Measurements from ENCODE around the gene ERC1. TPM values are rescaled to one million over a fixed set of nuclear protein-coding genes. Genes with fewer than 3 reads are reported as not detected.
A peak's percentile ranks its signal among the peaks of the same experiment; 100 is the strongest.
"Not testable (repeated sequence)": the region's sequence is repeated elsewhere in the genome, so short reads cannot be mapped to it uniquely, and the experiment has no call there.

Gene ERC1
- polyA plus RNA-seq, 4 donors: 35.3 to 43.4 (median 37.5) TPM

GRCh38 chr12:1069846-1070245 lies 78.8 kb downstream of the ERC1 start:
- no peak for DNase-seq (ENCODE audit: low read depth in 4 of 4, low spot score in 2 of 4)

GRCh38 chr12:1071182-1071581 lies 80.2 kb downstream of the ERC1 start:
- no peak for DNase-seq (ENCODE audit: low read depth in 4 of 4, low spot score in 2 of 4)

GRCh38 chr12:1073652-1074051 lies 82.6 kb downstream of the ERC1 start:
- DNase-seq (ENCODE audit: low read depth in 4 of 4, low spot score in 2 of 4): no peak

GRCh38 chr12:1077036-1077803 lies 86.2 kb downstream of the ERC1 start:
- no peak for DNase-seq (ENCODE audit: low read depth in 4 of 4, low spot score in 2 of 4)

- DNase-seq (ENCODE audit: low read depth in 4 of 4, low spot score in 2 of 4): no peak
Observed at GRCh38 chr12:1078002-1078401, 87.0 kb downstream of the ERC1 start.

- DNase-seq (ENCODE audit: low read depth in 4 of 4, low spot score in 2 of 4): no peak
Observed at GRCh38 chr12:1080520-1081223, 89.6 kb downstream of the ERC1 start.

GRCh38 chr12:1083151-1083888 lies 92.3 kb downstream of the ERC1 start:
- no peak for DNase-seq (ENCODE audit: low read depth in 4 of 4, low spot score in 2 of 4)

- peak in 1 of 4 donors; percentile 23 for DNase-seq (ENCODE audit: low read depth in 4 of 4, low spot score in 2 of 4)
Observed at GRCh38 chr12:1083889-1084262, 92.9 kb downstream of the ERC1 start.

GRCh38 chr12:1091350-1091749 lies 100.3 kb downstream of the ERC1 start:
- DNase-seq (ENCODE audit: low read depth in 4 of 4, low spot score in 2 of 4): no peak

GRCh38 chr12:1093166-1093751 lies 102.2 kb downstream of the ERC1 start:
- DNase-seq (ENCODE audit: low read depth in 4 of 4, low spot score in 2 of 4): peak in 3 of 4 donors; percentile 26 to 71 (median 35)

GRCh38 chr12:1094714-1095113 lies 103.7 kb downstream of the ERC1 start:
- no peak for DNase-seq (ENCODE audit: low read depth in 4 of 4, low spot score in 2 of 4)

- DNase-seq (ENCODE audit: low read depth in 4 of 4, low spot score in 2 of 4): no peak
Observed at GRCh38 chr12:1099158-1099557, 108.1 kb downstream of the ERC1 start.

GRCh38 chr12:1099618-1100017 lies 108.6 kb downstream of the ERC1 start:
- not testable (repeated sequence) for DNase-seq (ENCODE audit: low read depth in 4 of 4, low spot score in 2 of 4)

- DNase-seq (ENCODE audit: low read depth in 4 of 4, low spot score in 2 of 4): no peak
Observed at GRCh38 chr12:1102115-1102514, 111.1 kb downstream of the ERC1 start.

- no peak for DNase-seq (ENCODE audit: low read depth in 4 of 4, low spot score in 2 of 4)
Observed at GRCh38 chr12:1102791-1103450, 111.9 kb downstream of the ERC1 start.

- no peak for DNase-seq (ENCODE audit: low read depth in 4 of 4, low spot score in 2 of 4)
Observed at GRCh38 chr12:1103632-1104031, 112.6 kb downstream of the ERC1 start.

- no peak for DNase-seq (ENCODE audit: low read depth in 4 of 4, low spot score in 2 of 4)
Observed at GRCh38 chr12:1104088-1104800, 113.2 kb downstream of the ERC1 start.

GRCh38 chr12:1107669-1108068 lies 116.6 kb downstream of the ERC1 start:
- no peak for DNase-seq (ENCODE audit: low read depth in 4 of 4, low spot score in 2 of 4)

- DNase-seq (ENCODE audit: low read depth in 4 of 4, low spot score in 2 of 4): no peak
Observed at GRCh38 chr12:1108276-1108675, 117.3 kb downstream of the ERC1 start.

Measured in left renal cortex interstitium (tissue), 4 donors.